HFF-Myc (cell line): ENCODE data around the gene A4GALT.

ENCODE experiments used
- DNase-seq: peaks from one replicate; pipeline ENCODE4 v3.0.0-alpha.2; 2011; ENCODE audit warnings: low read depth; ENCODE audit errors: extremely low read depth
- H3K4me3 ChIP-seq: replicated peaks from 2 replicates; pipeline ENCODE4 v1.5.1; 2011; ENCODE audit warnings: low read depth, mild to moderate bottlenecking, control low read depth, low read length
- CTCF ChIP-seq: IDR thresholded peaks from 2 replicates; pipeline ENCODE4 v1.5.1; 2012; ENCODE audit warnings: mild to moderate bottlenecking, low read depth, low read length, control low read depth; ENCODE audit errors: missing control alignments

A4GALT gene

GRCh38 chr22:42696331-42696967, 24.2 kb downstream of the A4GALT start:
- DNase-seq, result no peak
- no peak overlapping the region for H3K4me3 ChIP-seq
- no peak for TF ChIP-seq CTCF

- DNase-seq, result no peak
- TF ChIP-seq CTCF, result no peak
- no peak overlapping the region for H3K4me3 ChIP-seq
Measured at GRCh38 chr22:42695294-42695693, 25.4 kb downstream of the A4GALT start.

- H3K4me3 ChIP-seq, result no peak overlapping the region
- no peak for TF ChIP-seq CTCF
- DNase-seq, result no peak
Measured at GRCh38 chr22:42693763-42694683, 26.6 kb downstream of the A4GALT start.

GRCh38 chr22:42693055-42693762, 27.5 kb downstream of the A4GALT start:
- no peak for TF ChIP-seq CTCF
- H3K4me3 ChIP-seq, result no peak overlapping the region
- no peak for DNase-seq

GRCh38 chr22:42692239-42693054, 28.2 kb downstream of the A4GALT start:
- peak; percentile 8 for TF ChIP-seq CTCF
- H3K4me3 ChIP-seq, result no peak overlapping the region
- DNase-seq, result no peak

- H3K4me3 ChIP-seq, result no peak overlapping the region
- DNase-seq, result no peak
- no peak for TF ChIP-seq CTCF
Measured at GRCh38 chr22:42691440-42691839, 29.2 kb downstream of the A4GALT start.
